GM21447 (cell line): ENCODE measurements around the gene GLTP.

Experiments
- ATAC-seq: cut with Tn5 transposase; IDR thresholded peaks from one replicate; pipeline ENCODE4 v1.9.1; 2021; ENCODE audit not compliant: unreplicated experiment

The GLTP gene

GRCh38 chr12:109822951-109823411 is 57.4 kb downstream of the GLTP start:
- ATAC-seq, result no peak

GRCh38 chr12:109822416-109822815 is 57.9 kb downstream of the GLTP start:
- ATAC-seq, result no peak

GRCh38 chr12:109821968-109822367 is 58.4 kb downstream of the GLTP start:
- no peak for ATAC-seq

GRCh38 chr12:109820816-109821381 is 59.4 kb downstream of the GLTP start:
- ATAC-seq, result no peak

- ATAC-seq, result no peak
Measured at GRCh38 chr12:109818905-109819500, 61.3 kb downstream of the GLTP start.

GRCh38 chr12:109818253-109818652 is 62.1 kb downstream of the GLTP start:
- no peak for ATAC-seq

GRCh38 chr12:109817627-109818231 is 62.6 kb downstream of the GLTP start:
- ATAC-seq, result no peak

- ATAC-seq, result no peak
Measured at GRCh38 chr12:109816870-109817269, 63.5 kb downstream of the GLTP start.

- ATAC-seq, result no peak
Measured at GRCh38 chr12:109815757-109816617, 64.4 kb downstream of the GLTP start.

- no peak for ATAC-seq
Measured at GRCh38 chr12:109815225-109815624, 65.1 kb downstream of the GLTP start.

GRCh38 chr12:109814600-109815150 is 65.7 kb downstream of the GLTP start:
- ATAC-seq, result no peak

- no peak for ATAC-seq
Measured at GRCh38 chr12:109813810-109814416, 66.4 kb downstream of the GLTP start.

- no peak for ATAC-seq
Measured at GRCh38 chr12:109811624-109811995, 68.7 kb downstream of the GLTP start.

GRCh38 chr12:109810954-109811623 is 69.3 kb downstream of the GLTP start:
- no peak for ATAC-seq

GRCh38 chr12:109808876-109809646 is 71.3 kb downstream of the GLTP start:
- ATAC-seq, result no peak

- no peak for ATAC-seq
Measured at GRCh38 chr12:109807954-109808643, 72.2 kb downstream of the GLTP start.

GRCh38 chr12:109804820-109805761 is 75.2 kb downstream of the GLTP start:
- no peak for ATAC-seq

- ATAC-seq, result no peak
Measured at GRCh38 chr12:109803678-109804077, 76.7 kb downstream of the GLTP start.
